Glomerular visceral epithelial cell (primary cell): ENCODE data around the gene SHOC2.
A peak's percentile ranks its signal among the peaks of the same experiment; 100 is the strongest.

ENCODE experiments used
- DNase-seq: peaks from one replicate; pipeline ENCODE4 v3.0.0-alpha.2; 2016; ENCODE audit errors: extremely low spot score

Gene SHOC2

DNA sequence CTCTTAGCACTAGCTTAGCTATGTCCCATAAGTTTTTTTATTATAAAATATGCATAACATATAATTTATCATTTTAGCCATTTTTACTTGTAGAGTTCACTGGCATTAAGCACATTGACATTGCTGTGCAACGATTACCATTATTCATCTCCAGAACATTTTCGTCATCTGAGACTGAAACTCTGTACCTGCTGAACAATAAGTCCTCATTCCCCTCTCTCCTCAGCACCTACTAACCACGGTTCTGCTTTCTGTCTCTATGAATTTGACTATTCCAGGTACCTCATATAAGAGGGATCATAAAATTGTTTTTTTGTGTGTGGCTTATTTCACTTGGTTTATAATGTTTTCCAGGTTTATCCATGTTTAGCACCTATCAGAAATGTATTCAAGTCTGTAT lies 64.1 kb downstream of the SHOC2 start:
- no peak for DNase-seq

GRCh38 chr10:110985497-110986275 lies 66.3 kb downstream of the SHOC2 start:
- DNase-seq, result no peak

GRCh38 chr10:110989016-110989415 lies 69.6 kb downstream of the SHOC2 start:
- DNase-seq, result no peak

GRCh38 chr10:110992006-110992800 lies 72.8 kb downstream of the SHOC2 start:
- no peak for DNase-seq

- peak; percentile 69 for DNase-seq
Observed at GRCh38 chr10:110993024-110993693, 73.8 kb downstream of the SHOC2 start.

DNA sequence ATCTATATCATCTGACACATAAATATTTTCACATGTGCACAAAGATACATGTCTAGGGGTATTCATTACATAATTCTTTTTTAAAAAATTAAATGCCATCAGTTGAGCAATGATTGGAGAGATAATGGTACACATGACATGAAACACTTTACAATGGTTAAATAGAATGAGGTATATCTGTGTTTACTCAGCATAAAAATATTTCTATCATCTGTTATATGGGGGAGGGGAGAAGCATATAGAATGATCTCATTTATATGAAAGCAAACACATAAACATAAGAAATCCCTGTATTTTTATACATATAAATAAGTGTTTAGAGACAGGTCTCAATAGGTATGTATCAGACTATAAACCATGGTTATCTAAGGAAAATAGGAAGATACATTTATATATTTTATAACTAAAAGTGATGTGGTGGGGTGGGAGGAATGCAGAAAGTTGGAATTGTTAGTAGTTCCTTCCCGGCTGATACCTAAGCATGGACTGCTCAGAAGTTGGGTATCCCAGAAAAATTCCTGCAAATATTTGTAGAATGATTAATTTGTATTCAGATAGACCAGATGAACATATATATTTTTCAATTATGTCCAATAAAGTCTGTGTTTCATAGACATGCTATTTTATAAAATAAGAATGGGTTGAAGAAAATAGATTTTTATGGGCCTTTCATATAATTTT lies 75.1 kb downstream of the SHOC2 start:
- DNase-seq, result no peak

GRCh38 chr10:110995301-110995700 lies 75.9 kb downstream of the SHOC2 start:
- no peak for DNase-seq

GRCh38 chr10:110996256-110996655 lies 76.9 kb downstream of the SHOC2 start:
- no peak for DNase-seq

- DNase-seq, result no peak
Observed at GRCh38 chr10:111004016-111004415, 84.6 kb downstream of the SHOC2 start.

DNA sequence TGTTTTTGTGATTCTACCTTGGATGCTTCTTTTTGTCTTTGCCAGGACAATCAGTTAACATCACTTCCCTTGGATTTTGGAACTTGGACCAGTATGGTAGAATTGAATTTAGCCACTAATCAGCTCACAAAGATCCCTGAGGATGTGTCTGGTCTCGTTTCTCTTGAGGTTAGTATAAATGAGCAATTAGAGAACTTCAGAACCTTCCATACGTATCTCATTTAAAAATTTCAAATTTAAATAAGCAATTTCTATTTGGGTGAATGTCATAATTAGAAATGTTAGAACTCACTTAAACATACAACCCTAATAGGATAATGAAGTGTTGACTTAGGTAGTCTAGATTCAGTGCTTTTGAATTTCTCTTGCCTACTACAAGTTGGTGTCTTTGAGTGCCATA lies 88.1 kb downstream of the SHOC2 start:
- no peak for DNase-seq

GRCh38 chr10:111015181-111015580 lies 95.8 kb downstream of the SHOC2 start:
- DNase-seq, result no peak

DNA sequence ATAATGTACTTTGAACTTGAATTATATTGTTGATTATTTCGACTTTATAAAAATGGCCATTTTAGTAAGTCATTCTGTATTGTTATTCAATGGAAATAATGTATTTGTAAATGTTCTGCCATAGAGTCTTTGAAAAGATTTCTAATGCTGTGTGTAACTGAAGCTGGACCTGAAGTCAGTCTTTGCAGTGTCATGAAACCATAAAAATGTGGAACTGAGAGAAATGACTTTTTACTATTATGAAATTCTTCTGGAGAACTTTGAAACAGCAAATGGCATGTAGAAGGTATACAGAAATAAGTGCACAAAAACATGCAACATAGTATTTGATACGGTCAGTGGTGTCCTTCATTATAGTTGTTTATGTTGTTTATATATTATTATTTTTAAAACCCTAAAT lies 97.7 kb downstream of the SHOC2 start:
- no peak for DNase-seq

DNA sequence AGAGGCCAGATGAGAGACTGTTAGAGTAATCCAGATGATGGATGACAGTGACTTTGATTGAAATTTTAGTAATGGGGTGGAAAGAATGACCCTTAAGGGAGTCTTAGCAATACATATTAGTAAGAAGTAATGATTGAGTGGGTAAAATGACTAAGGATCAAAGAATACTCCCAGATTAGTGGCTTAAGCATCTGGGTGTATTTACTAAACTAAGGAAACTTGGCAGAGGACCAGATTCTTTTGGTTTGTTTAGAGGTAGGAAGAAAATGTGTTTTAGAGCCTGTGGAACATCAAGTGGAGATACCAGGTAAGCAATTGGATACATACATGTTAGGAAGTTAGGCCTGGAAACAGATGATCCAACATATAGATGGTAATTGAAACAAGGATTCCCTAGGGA lies 98.6 kb downstream of the SHOC2 start:
- DNase-seq, result no peak

DNA sequence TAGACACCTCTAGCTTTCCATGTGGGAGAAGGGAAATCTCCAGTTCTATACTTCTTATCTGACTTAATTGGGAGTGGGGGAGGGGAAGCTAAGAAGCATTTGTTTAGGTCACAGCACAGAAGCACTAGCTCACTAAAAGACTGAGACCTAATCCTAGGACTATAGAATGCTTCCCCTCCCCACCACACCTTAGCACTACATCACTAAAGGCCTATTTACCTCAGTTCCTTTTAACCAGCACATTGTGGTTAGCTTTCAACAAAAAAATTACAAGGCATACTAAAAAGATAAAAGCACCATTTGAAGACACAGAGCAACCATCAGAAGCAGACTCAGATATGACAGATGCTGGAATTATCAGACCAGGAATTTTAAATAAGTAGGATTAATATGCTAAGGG lies 103.7 kb downstream of the SHOC2 start:
- DNase-seq, result no peak

DNA sequence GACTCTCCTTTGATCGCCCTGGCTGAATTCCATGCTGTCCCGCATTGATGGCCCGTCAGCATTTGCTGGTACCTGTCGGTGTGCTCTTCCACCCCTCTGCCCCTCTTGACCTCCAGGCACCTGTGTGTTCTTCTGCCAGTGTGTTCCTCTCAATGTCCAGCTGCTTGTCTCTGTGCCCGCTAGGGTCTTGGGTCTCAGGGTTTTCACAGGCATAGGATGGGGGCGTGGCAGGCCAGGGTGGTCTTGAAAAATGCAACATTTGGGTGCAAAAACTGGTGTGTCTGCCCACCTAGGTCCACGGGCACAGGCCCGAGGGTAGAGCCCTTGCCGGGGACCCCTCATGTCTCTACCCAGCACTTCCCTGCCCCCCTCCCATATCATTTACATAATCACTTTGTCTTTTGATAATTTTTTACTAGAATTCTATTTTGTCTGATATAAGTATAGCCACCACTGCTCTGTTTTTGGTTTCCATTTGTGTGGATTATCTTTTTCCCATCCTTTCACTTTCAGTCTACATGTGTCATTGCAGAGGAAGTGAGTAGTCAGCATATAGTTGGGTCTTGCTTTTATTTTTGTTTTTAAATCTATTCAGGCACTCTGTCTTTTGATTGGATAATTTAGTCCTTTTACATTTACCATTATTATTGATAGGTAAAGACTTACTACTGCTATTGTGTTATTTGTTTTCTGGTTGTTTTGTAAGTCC lies 110.8 kb downstream of the SHOC2 start:
- no peak for DNase-seq

DNA sequence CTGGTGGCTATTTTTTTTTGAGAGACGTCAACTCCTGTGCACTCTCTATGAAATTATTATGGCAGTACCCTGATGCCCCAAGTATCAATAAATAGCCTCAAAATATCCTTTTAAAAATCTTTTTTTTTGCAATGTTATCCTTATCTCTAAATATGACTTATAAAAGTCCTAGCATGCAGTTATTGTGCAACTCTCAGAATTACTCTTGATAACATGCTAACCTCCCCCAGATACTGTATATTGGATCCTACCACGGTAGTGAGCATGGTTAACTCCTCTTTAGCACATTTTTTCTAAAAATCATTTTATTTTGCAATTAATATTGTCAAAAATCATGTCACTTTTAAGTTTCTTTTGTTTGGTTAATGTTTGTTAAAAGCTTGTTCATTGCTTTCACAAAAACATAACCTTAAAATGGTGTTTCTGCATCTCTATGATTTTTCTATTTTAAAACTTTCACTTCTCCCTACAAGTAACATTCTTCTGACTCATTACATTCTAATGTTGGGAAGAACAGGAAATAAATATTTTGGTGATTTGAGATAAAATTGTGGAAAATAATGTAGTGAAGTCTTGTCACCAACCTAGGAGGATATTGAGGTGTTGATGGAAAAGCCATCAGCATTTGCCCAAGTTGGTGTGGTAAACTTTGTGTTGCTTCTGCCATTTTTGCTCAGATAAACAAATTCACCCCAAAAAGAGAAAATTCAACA lies 115.3 kb downstream of the SHOC2 start:
- no peak for DNase-seq

- DNase-seq, result no peak
Observed at GRCh38 chr10:111035542-111035941, 116.1 kb downstream of the SHOC2 start.

DNA sequence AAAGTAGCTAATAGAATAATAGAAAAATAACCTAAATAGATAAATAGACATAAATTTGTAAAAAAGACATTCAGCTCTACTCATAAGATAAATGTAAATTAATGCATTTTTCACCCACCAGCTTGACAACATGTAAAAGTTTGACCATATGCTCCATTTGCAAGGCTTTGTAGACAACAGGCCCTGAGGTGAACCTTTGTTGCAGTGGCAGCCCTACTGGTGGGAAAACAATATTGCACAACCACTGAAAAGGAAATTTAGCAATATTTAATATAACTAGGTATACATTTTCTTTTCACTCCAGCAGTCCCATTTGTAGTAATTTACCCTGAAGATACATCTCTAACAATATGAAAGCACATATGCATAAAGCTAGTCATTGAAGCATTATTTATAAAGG lies 118.5 kb downstream of the SHOC2 start:
- no peak for DNase-seq

DNA sequence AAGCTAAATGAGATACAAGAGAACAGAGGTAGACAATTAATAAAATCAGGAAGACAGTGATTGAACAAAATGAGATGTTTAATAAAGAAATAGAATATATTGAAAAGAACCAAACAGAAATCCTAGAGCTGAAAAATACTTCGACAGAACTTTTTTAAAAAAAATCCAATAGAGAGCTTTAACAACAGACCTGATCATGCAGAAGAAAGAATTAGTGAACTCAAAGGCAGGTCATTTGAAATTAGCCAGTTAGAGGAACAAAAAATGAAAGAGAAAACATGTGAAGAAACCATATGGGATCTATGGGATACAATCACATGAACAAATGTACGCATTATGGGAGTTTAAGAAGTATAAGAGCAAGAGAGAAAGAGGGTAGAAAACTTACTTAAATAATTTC lies 120.1 kb downstream of the SHOC2 start:
- DNase-seq, result no peak

- DNase-seq, result no peak
Observed at GRCh38 chr10:111057006-111057405, 137.6 kb downstream of the SHOC2 start.
